GM19467 (cell line): ENCODE results near the gene DSCAM.
"Not testable (repeated sequence)": the region's sequence is repeated elsewhere in the genome, so short reads cannot be mapped to it uniquely, and the experiment has no call there.

Source experiments
- ATAC-seq: cut with Tn5 transposase; IDR thresholded peaks from one replicate; pipeline ENCODE4 v1.9.1; 2021; ENCODE audit warnings: mild to moderate bottlenecking, moderate library complexity; ENCODE audit not compliant: unreplicated experiment

DSCAM gene

DNA sequence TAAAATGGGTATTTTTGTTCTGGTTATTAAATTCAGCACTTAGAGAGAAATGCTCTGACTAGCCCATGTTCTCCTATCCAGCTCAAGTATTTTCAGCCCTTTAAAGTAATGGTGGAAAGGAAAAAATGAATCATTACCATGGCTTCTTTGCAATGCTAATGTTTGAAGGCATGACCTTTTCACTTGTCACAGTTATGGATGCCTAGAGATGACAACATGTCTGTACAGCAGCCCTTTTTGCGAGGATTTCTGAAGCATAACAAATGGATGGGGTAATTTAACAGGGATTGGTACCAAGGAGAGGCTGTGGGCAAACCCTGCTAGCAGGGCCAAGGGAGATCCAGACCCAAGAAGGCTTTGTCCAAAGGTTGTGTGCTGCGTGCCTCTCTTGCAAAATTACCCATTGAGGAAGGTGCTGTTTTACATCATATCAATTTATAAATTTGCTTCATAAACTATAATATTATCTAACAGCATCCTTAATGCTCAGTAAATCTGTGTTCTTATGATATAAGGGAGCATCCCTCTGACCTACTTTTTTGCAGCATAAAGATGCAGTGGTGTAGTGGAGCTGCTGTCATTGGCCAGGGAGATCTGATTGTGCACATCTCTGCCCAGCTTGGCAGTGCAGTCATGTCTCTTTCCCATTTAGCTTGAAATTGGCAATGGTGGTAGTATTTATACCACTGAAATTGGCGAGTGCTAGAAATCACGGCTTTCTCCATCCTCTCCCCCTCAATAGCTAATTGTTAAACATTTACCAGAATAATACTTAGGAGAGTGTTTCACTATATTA is 652.6 kb downstream of the DSCAM start:
- no peak for ATAC-seq

DNA sequence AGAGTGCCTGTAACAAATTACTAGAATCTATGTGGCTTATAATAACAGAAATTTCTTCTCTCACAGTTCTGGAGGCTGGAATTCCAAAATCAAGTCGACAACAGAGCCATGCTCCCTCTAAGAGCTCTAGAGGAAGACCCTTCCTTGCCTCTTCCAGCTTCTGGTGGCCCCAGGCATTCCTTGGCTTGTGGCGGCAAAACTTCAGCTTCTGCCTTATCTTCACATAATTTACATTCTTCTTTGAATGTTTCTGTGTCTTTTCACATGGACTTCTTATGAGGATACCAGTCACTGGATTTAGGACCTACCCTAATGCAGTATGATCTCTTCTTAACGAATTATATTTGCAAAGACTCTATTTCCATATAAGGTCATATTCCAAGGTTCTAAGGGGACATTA is 655.3 kb downstream of the DSCAM start:
- no peak for ATAC-seq

DNA sequence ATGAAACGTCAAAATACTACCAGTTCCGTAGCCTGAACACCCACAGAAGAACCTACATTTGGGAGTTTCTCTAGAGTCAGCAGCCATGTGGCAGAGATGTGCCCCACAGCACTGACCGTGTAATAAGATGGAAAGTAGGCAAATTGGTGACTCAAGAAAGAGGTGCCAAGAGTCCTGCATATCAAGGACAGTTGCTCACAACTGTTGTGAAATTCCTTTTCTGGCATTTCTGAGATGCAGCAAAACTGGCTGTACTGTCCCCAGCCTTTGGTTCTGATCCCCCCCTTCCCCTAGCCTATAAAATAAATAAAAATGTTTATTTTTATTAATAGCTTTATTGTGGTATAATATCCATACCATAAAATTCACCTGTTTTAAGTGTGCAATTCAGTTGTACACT is 655.8 kb downstream of the DSCAM start:
- ATAC-seq = no peak

DNA sequence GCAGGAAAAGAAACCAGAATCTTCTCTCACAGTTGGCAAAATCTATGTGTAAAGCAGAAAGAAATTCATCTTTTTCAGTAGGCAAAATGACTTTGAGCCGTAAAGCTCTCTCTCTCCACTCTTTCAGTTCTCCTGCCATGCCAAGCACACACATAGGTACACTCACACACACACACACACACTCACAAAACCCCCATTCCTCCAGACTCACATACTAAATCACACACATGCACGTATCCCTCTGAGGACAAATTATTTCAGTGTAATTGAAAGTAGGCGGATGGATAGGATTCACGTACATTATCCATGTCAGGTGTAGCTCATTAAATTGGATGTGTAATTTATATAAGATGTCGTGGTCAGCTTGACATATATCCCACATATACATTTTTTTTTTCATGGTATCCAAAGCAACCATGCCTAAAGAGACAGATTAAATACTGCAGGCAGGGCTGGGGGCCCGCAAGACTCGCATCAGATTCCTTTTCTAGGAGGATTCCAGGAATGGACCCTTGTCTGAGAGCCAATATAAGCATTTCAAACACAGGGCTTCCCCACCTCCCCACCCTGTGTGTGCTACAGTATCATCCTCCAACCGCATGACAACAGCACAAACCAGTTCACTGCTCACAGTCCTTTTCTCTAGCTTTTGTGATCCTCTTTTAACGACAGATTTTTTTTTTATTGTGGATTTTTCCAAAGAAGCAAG is 658.9 kb downstream of the DSCAM start:
- no peak for ATAC-seq

DNA sequence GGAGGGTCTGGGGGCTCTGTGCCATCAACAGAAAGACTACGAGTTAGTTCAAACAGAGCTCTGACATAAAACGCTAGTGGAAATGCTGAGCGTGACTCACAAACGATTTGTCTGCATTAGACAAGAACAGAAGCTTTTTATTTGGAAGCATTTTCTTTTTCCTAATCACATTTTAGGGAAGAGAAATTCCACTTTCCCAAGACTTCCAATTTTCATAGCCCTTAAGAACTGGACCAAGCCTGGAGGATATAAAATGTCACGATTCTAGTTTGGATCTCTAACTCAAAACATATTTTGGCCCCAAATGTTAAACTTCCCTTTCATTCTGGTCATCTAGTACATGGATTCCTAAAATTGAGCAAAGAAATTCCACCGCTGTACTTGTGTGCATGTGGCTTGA is 659.7 kb downstream of the DSCAM start:
- no peak for ATAC-seq

DNA sequence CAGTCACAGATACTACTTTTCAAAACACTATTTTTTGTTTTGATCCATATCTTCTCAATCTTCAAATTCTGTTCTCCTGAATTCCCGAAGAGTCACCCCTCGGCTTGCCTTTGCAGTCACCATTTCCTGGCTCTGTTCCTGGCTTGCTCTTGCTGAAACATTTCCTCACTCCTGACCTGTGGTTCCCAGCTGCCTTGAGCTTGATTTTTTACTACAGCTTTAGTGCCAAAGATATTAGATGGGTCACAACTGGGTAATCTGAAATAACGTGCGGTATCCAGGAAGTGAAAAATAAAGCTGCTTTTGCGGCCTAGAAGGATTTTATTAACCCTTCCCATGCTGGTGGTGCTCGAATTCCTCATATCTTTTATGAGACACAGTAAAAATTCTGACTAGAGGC is 660.9 kb downstream of the DSCAM start:
- no peak for ATAC-seq

DNA sequence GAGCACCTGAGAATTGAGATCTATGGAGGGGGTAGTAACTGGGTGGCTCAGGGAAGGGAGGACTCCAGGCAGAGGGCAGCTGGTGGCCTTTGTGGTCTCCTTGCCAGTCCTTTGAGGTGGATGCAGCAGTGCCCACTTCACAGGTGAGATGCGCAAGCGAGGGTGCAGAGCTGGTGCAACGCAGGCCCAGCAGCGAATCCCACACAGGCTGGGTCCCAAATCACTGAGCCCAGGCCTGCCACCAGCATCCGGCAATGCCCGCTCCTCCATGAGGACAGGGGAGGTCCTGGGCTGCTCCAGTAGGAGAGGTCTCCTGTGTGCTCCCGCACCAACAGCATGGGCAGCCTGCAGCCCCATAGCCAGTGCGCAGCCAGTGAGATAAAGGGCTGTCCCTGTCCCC is 661.8 kb downstream of the DSCAM start:
- no peak for ATAC-seq

DNA sequence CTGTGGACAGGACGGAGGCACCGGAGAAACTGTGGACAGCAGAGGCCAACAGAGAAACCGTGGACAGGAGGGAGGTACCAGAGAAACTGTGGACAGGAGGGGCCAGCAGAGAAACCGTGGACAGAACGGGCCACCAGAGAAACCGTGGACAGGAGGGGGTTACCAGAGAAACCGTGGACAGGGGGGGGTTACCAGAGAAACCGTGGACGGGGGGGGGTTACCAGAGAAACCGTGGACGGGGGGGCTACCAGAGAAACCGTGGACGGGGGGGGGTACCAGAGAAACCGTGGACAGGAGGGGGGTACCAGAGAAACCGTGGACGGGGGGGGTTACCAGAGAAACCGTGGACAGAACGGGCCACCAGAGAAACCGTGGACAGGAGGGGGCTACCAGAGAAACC is 664.5 kb downstream of the DSCAM start:
- ATAC-seq = not testable (repeated sequence)

DNA sequence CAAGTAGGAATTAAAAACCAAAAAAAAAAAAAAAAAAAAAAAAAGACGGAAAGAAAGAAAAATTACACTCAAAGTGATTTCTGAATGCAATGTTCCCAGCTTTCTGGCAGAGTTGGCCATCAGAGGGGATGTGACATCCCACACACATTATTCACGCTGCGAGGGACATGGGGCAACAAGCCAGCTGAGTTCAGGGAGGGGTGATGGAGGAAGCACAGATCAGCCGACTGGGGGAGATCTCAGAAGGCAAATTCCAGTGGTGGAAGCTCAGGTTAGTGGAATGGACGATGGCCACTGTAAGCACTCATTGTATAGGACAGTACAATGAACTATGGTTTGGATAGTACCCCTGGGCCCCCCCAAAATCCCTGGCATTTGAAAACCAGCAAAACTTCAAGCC is 667.8 kb downstream of the DSCAM start:
- no peak for ATAC-seq

DNA sequence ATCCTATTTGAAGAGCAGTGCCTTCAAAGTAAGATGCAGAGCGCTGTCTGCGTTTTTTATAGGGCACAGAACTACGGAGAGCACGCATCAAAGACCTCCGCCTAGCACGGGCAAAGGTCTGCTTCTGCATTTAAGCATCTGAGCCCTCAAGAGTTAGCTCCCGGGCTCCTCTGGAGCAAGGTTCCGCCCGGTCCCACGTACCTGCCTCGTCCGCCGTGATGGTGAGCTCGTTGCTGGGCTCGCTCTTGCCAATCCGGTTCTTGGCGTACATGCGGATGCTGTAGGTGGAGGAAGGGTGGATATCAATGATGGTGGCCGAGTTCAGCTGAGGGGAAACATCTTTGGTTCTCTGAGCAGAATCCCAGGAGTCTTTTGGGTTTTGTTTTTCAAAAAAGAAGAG is 668.2 kb downstream of the DSCAM start:
- ATAC-seq = no peak

DNA sequence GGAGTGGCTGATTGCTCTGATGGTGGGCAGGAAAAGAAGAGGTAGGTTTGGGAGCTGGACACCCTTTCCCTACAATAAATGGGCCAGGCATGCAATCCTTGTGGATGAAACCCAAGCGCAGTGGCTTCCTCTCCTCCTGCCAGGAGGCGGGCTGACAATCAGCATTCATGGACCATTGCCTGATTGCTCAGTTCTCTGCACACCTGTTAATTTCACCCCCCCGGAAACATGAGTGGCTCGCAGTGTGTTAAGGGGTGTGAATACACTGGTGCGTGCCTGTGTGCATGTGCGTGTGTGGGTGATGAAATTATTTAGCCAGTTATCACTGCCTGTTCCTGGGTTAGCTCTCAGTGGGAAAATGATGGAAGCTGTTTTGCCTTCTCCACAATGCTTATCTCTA is 669.0 kb downstream of the DSCAM start:
- ATAC-seq = no peak

DNA sequence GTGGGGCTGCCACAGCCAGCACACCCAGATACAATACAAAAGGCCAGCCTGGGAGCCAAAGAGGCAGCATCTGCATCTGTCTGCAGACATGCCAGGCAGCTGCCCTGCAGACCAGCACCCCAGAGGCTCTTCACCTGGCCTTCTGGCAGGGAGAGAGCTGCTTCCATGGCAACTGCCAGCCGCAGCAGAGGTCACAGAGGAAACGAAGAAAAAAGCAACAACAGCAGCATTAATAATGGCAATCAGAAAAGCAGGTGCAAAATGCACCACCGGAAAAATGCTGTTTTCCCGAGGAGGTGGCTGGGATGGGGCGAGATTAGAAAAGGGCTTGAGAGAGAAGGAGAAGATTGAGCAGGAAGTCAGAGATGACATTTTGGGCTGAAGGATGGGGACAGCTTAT is 670.2 kb downstream of the DSCAM start:
- no peak for ATAC-seq

DNA sequence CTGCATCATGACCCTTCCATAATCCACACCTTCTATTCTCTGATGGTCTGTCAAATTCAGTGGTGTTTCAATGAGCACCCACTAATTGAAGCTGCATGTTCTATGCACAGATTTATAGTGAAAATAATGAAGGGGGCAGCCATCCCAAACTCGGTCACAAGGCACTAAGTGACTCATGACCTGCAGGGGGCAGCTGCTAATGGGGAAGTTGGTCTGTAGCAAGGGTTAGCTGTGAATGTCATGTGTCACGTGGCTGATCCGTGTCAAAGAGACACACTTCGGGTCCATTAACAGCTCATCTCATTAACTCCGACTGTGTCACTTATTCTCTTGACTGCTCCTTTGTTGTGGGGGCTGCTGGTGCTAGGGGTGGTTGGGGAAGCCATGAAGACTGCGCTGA is 673.1 kb downstream of the DSCAM start:
- no peak for ATAC-seq

DNA sequence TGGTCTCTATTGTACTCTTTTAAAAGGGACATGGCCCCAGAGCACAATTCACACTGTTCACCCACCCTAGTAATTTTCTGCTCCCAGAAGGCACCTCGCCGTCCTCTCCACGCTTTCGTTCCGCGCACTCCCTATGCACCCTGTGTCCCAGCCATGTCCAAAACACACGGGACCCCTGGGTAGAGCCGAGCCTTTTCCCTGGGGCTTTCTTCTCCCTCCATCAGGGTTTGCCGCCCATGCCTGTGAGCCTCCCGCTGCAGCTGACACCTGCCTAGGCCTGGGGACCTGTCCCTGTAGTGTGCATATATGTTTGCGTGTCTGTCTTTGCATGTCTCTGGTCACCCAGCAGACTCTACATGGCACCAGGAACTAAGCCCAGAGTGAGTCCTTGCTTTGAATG is 677.0 kb downstream of the DSCAM start:
- no peak for ATAC-seq

DNA sequence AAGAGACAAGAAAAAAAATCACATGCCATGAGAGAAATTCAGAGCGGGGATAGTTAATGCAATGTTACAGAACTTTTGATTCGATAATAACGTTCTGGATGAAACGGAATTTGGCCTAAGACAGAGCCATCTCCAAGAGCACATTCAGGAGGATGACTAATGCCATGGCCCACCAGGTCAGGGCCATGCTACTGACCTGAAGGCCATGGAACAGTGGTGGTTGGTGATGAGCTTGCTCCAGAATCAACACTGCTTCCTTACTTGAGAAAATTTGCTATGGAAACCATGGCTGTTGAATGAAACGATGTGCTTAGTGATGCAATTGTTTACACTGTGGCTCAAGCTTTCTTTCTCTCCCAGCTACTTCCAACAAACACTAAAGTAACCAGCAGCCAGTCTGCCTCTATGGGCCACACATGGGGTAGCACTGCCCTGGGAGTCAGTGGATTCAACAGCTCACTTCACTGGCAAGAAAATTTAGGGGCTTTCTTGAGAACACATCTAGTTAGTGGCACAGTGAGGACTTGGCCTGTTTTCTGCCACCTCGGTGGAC is 680.6 kb downstream of the DSCAM start:
- ATAC-seq = no peak

DNA sequence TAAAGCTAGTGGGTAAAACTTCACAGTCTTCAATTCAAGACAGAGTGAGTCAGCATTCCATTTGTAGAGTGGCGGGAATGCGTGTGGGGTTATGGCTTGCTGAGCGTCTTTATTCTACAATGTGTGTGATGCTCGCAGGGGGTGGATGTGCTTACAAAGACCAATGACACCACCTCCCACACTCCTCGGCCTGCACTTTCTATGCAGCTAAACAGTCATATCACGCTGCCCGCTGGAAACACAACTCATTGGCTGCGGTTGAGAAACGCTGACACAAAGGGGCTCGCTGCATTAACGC is 681.2 kb downstream of the DSCAM start:
- no peak for ATAC-seq

DNA sequence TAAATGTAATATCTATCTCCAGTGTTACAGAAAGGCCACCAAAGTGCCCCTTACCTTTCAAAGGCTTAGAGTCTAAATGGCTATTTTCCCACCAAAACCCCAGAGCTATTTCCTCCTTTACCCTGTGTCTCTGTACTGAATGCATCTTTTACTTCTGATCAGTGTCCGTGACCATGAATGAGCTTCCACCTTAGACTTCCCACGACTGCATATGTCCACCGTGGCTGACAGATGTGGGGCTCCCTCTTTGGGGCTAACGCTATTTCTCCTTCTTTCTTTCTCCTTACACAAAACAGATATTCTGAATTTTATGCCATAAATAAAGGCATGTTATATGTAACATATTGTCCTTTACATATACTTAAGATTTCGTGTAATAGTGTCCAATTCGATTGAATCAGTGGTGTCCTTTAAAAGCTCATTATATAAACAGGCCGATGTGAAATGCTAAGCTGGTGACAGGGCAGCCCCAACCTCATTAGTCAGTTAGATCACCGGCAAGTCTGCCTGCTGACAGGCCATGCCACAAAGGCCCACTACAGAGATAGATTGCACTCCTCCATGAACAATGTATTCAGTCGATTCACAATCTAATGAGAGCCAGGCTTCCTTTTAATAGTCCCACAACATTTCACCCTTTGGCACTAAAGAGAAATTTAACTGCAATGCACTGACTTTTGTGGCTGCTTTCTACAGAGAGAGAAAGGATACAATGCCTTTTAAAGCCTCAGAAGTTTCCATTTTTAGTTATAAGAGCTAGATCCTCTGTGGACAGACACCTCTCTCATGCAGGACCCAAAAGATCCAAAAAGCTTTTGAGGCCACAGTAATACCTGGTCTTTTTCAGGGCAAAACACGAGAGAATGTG is 681.8 kb downstream of the DSCAM start:
- no peak for ATAC-seq

DNA sequence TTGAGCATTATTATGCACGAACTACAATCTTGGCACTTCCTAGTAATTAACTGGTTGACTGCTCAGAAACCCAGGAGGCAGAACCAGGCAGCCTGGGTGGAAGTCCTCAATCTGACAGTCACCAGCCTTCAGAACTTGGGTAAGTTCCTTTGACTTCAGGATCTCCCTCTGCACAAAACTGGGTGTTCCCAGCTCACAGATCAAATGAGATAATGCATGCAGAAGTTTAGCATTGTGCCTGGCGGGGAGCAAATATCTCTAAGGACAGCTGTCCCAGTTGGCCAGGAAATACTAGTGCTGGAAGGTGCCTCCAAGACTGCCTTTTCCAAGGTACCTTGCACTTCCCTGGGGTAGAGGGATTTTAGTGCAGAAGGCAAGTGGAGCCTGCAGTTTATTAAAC is 684.9 kb downstream of the DSCAM start:
- ATAC-seq = no peak

DNA sequence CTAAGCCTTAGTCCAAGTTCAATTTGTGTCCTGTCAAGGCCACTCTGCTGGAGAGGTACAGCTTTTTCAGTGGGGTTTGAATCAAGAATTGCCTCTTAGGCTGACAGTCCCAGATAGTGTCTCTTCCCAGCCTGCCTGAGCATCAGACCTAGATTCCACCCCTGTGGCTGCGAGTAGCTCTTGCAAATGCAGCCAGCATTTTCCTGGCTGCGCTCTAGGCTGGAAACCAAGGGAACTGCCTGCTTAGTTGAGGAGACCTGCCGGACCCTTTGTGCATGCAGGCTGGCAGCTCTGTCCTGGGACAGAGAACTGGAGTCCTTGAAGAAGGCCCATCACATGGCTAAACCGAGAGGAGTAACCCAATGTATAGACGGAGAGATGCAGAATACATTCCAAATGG is 686.0 kb downstream of the DSCAM start:
- no peak for ATAC-seq

DNA sequence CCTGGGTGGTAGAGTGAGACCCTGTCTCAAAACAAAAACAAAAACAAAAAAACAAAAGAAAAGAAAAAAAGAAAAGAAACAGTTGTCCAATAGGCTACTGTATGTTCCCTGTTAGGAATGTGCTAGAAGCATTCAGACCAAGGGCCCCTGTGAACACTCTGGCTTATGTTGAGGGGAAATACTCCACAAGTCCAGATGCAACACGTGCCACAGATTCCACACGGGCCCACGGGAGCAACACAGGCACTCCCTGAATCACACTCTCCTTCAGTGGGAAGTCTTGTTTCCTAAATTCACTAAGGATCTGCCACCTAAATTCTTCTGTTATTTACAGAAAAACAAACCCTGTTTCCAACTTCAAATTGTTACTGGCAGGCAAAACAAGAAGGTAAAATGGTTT is 688.6 kb downstream of the DSCAM start:
- ATAC-seq = no peak

DNA sequence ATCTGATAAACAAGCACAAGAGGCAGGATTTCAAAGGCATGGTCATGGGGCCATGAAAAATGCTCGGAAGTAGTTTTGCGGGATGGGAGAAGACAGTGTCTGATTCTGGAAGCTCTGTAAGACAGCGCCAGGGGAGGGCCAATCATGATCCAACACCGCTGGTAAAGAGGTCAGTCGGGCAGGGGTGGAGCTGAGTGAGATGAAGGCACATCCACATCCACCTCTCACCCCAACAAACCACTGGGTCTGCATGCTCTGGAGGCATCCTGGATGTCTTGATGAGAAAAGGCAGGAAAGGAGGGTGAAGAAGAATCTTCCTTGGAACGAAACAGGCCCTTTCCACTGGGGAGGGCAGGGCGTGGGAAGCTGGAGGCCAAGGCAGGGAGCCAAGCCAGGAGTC is 691.4 kb downstream of the DSCAM start:
- no peak for ATAC-seq

DNA sequence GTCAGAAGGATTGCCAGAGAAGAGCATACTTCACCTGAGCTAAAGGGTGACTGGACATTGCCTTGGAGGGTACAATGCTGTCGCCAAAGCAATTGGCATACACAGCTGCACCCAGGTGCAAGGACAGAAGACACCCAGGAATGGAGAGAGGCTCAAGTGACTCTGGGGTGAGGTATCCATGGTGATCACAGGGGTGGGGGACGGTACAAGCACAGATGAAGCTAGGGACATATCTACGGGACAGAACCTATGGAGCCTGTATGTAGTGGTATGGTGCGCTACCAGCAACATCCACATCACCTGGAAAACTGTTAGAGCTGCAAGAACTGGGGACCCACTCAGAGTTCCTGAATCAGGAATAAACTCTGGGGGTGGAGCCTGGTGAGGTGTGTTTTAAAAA is 693.6 kb downstream of the DSCAM start:
- ATAC-seq = no peak
